ENCODE data around the gene MORN1.

The MORN1 gene

GRCh38 chr1:2355373-2356261 is 35.7 kb downstream of the MORN1 start:
- no peak overlapping the region for H3K27ac ChIP-seq (ENCODE audit: low read depth, low read length)
- no peak for TF ChIP-seq CTCF (IDR thresholded peaks at IDR 0.05; ENCODE audit: insufficient read depth, low read length, poor library complexity, severe bottlenecking)
- TF ChIP-seq EZH2phosphoT487 (conservative IDR thresholded peaks at IDR 0.05; ENCODE audit: low read length): no peak
- H3K36me3 ChIP-seq (ENCODE audit: low read length): no peaks in the 10 kb centered on the region
- no peaks in the 10 kb centered on the region for H3K9me3 ChIP-seq (ENCODE audit: insufficient read depth, low read length)
- H3K9me2 ChIP-seq (replicated peaks; ENCODE audit: insufficient read depth, low read length): no peaks in the 10 kb centered on the region
- no peaks in the 10 kb centered on the region for H4K20me1 ChIP-seq (ENCODE audit: low read depth, low read length)
- no peaks in the 10 kb centered on the region for H3K79me2 ChIP-seq (ENCODE audit: insufficient read depth, low read length)
- H3K4me3 ChIP-seq (ENCODE audit: insufficient read depth, low read length, poor library complexity, severe bottlenecking): no peak overlapping the region
- no peak overlapping the region for H2AFZ ChIP-seq (ENCODE audit: low read depth, low read length, severe bottlenecking)
- H3F3A ChIP-seq (ENCODE audit: insufficient read depth): no peaks in the 10 kb centered on the region
- H3K27me3 ChIP-seq (ENCODE audit: low read length): no peaks in the 10 kb centered on the region
- no peak overlapping the region for H3K9ac ChIP-seq (ENCODE audit: low read length)
- H3K4me2 ChIP-seq (ENCODE audit: low read depth, low read length, poor library complexity, severe bottlenecking): no peak overlapping the region

- H3K9me3 ChIP-seq (ENCODE audit: insufficient read depth, low read length): no peaks in the 10 kb centered on the region
- H3K4me2 ChIP-seq (ENCODE audit: low read depth, low read length, poor library complexity, severe bottlenecking): no peak overlapping the region
Observed at GRCh38 chr1:2354511-2355372, 36.6 kb downstream of the MORN1 start.

More at GRCh38 chr1:2354511-2355372, 36.6 kb downstream of the MORN1 start:
- no peak overlapping the region for H3K9ac ChIP-seq (ENCODE audit: low read length)
- H3K36me3 ChIP-seq (ENCODE audit: low read length): no peaks in the 10 kb centered on the region
- H3K27me3 ChIP-seq (ENCODE audit: low read length): no peaks in the 10 kb centered on the region
- H3K27ac ChIP-seq (ENCODE audit: low read depth, low read length): no peak overlapping the region
- H2AFZ ChIP-seq (ENCODE audit: low read depth, low read length, severe bottlenecking): no peak overlapping the region
- H3K9me2 ChIP-seq (replicated peaks; ENCODE audit: insufficient read depth, low read length): no peaks in the 10 kb centered on the region
- no peak overlapping the region for H3K4me3 ChIP-seq (ENCODE audit: insufficient read depth, low read length, poor library complexity, severe bottlenecking)
- TF ChIP-seq CTCF (IDR thresholded peaks at IDR 0.05; ENCODE audit: insufficient read depth, low read length, poor library complexity, severe bottlenecking) (no peak), EZH2phosphoT487 (conservative IDR thresholded peaks at IDR 0.05; ENCODE audit: low read length) (no peak)
- H3F3A ChIP-seq (ENCODE audit: insufficient read depth): no peaks in the 10 kb centered on the region
- no peaks in the 10 kb centered on the region for H3K79me2 ChIP-seq (ENCODE audit: insufficient read depth, low read length)
- H4K20me1 ChIP-seq (ENCODE audit: low read depth, low read length): no peaks in the 10 kb centered on the region
